HUES48 (cell line): ENCODE results near the gene MEOX1.

Source experiments
- H3K27ac ChIP-seq: one replicate; pipeline ENCODE4 v1.7.0; 2013; ENCODE audit warnings: low read depth, low read length, inconsistent platforms
- H3K27me3 ChIP-seq: 2 replicates; pipeline ENCODE4 v1.6.1; 2013; ENCODE audit warnings: mild to moderate bottlenecking, low read length; ENCODE audit not compliant: control insufficient read depth, insufficient read depth
- H3K36me3 ChIP-seq: 2 replicates; pipeline ENCODE4 v1.6.1; 2013; ENCODE audit warnings: low read length; ENCODE audit not compliant: control insufficient read depth, insufficient read depth
- H3K4me1 ChIP-seq: 2 replicates; pipeline ENCODE4 v1.6.1; 2013; ENCODE audit warnings: mild to moderate bottlenecking, low read length; ENCODE audit not compliant: control insufficient read depth, insufficient read depth
- H3K4me3 ChIP-seq: 2 replicates; pipeline ENCODE4 v1.5.1; 2013; ENCODE audit warnings: mild to moderate bottlenecking, low read depth, low read length
- H3K9ac ChIP-seq: 2 replicates; pipeline ENCODE4 v1.6.1; 2013; ENCODE audit warnings: mild to moderate bottlenecking, low read depth, low read length, moderate library complexity
- H3K9me3 ChIP-seq: 2 replicates; pipeline ENCODE4 v1.6.1; 2013; ENCODE audit warnings: low read length; ENCODE audit not compliant: control insufficient read depth, insufficient read depth

MEOX1 gene

GRCh38 chr17:43661699-43662412, at the start of gene MEOX1:
Gene MEOX1 (minus strand): TSS chr17:43661922. CDS start chr17:43661534, 388 bp downstream.
- no peak within 1 kb of the TSS for H3K9ac ChIP-seq
- H3K4me3 ChIP-seq: no peak within 1 kb of the TSS
- H3K27ac ChIP-seq: peak within 1 kb of the TSS; percentile 60
- no peaks in the 10 kb centered on the region for H3K27me3 ChIP-seq
- peaks cover 22% of the 10 kb centered on the region for H3K4me1 ChIP-seq
- no peaks in the 10 kb centered on the region for H3K36me3 ChIP-seq
- H3K9me3 ChIP-seq: no peaks in the 10 kb centered on the region

GRCh38 chr17:43710101-43710500, 48.4 kb upstream of the MEOX1 start:
- Histone ChIP-seq H3K4me1 (peaks cover 5% of the 10 kb centered on the region; the same call in 1 of the 2 replicates), H3K36me3 (no peaks in the 10 kb centered on the region), H3K27me3 (peaks cover 32% of the 10 kb centered on the region), H3K27ac (no peak overlapping the region), H3K9ac (no peak overlapping the region), H3K4me3 (no peak overlapping the region), H3K9me3 (no peaks in the 10 kb centered on the region)

DNA sequence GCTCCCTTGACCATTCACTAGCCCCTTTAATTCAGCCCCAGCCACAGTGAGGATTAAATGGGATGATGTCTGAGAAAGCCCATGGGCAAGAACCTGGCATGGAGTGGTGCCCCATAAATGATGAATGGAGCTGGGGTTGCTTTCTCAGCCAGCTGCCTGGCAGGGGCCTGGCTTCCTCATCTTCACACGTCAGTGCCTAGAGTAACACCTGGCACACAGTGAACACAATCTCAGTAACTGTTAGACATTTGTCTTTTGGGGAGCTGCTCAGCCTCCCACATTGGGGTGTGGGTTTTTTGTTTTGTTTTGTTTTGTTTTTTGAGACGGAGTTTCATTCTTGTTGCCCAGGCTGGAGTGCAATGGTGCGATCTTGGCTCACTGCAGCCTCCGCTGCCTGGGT, 47.5 kb upstream of the MEOX1 start:
- Histone ChIP-seq H3K27ac (no peak overlapping the region), H3K4me3 (no peak overlapping the region), H3K36me3 (no peaks in the 10 kb centered on the region), H3K9me3 (no peaks in the 10 kb centered on the region), H3K4me1 (peaks cover 5% of the 10 kb centered on the region; the same call in 1 of the 2 replicates), H3K9ac (no peak overlapping the region), H3K27me3 (peaks cover 23% of the 10 kb centered on the region)

DNA sequence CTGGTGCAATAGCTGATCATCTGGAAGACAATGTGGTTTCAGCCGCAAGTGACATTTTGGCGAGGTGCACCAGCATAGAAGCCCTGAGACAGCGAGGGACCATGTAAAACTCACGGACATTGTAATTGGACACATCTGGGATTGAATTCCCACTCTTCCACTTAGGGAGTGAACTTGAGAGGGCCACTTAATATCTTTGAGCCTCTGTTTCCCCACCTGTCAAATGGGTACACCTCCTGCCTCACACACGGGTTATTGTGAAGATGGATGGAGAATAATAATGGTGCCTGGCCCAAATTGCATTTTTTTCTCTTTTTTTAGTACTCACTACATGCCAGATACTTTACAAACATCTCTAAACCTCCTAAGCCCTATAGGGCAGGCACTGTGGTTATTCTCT, 45.5 kb upstream of the MEOX1 start:
- Histone ChIP-seq H3K4me3 (no peak overlapping the region), H3K9me3 (no peaks in the 10 kb centered on the region), H3K27me3 (peaks cover 3% of the 10 kb centered on the region), H3K4me1 (no peaks in the 10 kb centered on the region; the same call in 1 of the 2 replicates), H3K36me3 (no peaks in the 10 kb centered on the region), H3K9ac (no peak overlapping the region), H3K27ac (no peak overlapping the region)

GRCh38 chr17:43706235-43706634, 44.5 kb upstream of the MEOX1 start:
- H3K27ac ChIP-seq: no peak overlapping the region
- H3K9ac ChIP-seq: no peak overlapping the region
- H3K4me1 ChIP-seq: peaks cover 4% of the 10 kb centered on the region; the same call in 1 of the 2 replicates
- H3K27me3 ChIP-seq: no peaks in the 10 kb centered on the region
- no peaks in the 10 kb centered on the region for H3K9me3 ChIP-seq
- no peaks in the 10 kb centered on the region for H3K36me3 ChIP-seq
- H3K4me3 ChIP-seq: no peak overlapping the region

GRCh38 chr17:43703630-43704029, 41.9 kb upstream of the MEOX1 start:
- Histone ChIP-seq H3K9me3 (no peaks in the 10 kb centered on the region), H3K9ac (no peak overlapping the region), H3K36me3 (no peaks in the 10 kb centered on the region), H3K4me3 (no peak overlapping the region), H3K4me1 (peaks cover 7% of the 10 kb centered on the region; the same call in 1 of the 2 replicates), H3K27ac (no peak overlapping the region), H3K27me3 (no peaks in the 10 kb centered on the region)

DNA sequence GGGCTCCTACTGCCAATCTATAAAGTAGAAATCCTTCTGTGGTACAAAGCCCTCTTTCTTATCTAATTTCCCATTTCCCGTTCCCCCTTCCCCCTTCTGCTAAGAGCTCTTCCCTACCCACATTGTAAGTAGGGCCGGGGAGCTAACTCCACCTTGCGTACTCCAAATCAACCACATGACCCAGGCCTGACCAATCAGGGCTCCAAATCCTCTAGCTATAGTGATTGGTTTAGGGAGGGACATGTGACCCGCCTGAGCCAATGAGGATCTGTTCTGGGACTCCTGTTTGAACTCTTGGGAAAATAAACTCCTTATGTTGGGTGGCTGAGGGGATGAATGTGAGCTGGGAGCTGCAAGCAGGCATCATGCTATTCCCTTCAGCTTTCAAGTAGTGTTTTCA, 40.9 kb upstream of the MEOX1 start:
- Histone ChIP-seq H3K4me1 (peaks cover 7% of the 10 kb centered on the region; the same call in 1 of the 2 replicates), H3K4me3 (no peak overlapping the region), H3K9ac (no peak overlapping the region), H3K36me3 (no peaks in the 10 kb centered on the region), H3K27ac (no peak overlapping the region), H3K27me3 (no peaks in the 10 kb centered on the region), H3K9me3 (no peaks in the 10 kb centered on the region)

GRCh38 chr17:43701318-43701743, 39.6 kb upstream of the MEOX1 start:
- peaks cover 7% of the 10 kb centered on the region; the same call in 1 of the 2 replicates for H3K4me1 ChIP-seq
- no peaks in the 10 kb centered on the region for H3K9me3 ChIP-seq
- no peak overlapping the region for H3K9ac ChIP-seq
- H3K36me3 ChIP-seq: no peaks in the 10 kb centered on the region
- no peak overlapping the region for H3K4me3 ChIP-seq
- no peaks in the 10 kb centered on the region for H3K27me3 ChIP-seq
- H3K27ac ChIP-seq: no peak overlapping the region

DNA sequence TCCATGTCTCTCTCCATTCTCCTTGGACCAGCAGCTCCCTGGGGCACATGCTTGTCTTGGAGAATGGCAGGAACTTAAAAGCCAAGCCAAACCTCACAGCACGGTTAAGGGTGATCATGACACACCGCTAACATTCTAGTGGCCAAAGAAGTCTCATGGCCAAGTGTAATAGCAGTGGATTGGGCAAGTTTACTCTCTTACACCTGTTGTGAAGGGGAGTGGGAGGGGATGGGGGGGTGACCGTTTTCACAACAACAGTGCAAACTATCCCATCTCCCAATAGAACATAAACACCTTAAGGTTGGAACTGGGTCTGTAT, 37.7 kb upstream of the MEOX1 start:
- Histone ChIP-seq H3K9me3 (no peaks in the 10 kb centered on the region), H3K27me3 (no peaks in the 10 kb centered on the region), H3K9ac (no peak overlapping the region), H3K36me3 (no peaks in the 10 kb centered on the region), H3K27ac (no peak overlapping the region), H3K4me1 (peaks cover 10% of the 10 kb centered on the region; the same call in 1 of the 2 replicates), H3K4me3 (no peak overlapping the region)

DNA sequence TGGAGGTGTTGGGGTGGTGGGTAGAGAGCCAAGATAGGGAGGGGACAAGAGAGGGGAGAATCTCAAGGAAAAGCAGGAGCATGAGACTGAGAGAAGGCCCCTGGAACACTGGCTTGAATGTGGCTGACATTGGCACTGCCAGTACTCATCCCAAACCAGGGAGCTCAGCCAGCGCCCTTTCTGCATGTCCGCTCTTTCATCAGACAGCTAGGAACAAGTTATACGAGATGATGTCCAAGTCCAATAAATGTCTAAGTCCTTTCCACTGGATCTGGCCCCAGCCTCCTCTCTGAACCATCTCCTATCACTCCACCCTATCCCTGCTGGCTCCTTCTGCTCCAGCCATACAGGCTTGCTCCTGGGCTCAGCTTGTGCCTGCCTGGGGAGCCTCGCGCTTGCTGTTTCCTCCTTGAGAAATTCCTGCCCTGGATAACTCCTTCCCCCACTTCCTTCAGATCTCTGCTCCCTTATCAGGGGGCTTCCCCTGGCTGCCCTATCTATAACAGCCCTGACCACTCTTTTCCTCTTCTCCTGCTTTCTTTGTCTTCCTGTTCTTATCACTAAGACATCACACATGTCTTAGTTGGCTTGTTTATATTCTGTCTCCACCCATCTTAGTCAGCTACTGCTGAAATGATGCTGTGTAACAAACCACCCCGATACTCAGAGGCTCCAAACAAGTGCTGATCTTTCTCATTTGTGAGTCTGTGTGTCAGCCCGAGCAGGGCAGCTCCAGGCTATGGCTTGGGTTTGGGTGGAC, 37.1 kb upstream of the MEOX1 start:
- Histone ChIP-seq H3K36me3 (no peaks in the 10 kb centered on the region), H3K4me3 (no peak overlapping the region), H3K9me3 (no peaks in the 10 kb centered on the region), H3K27me3 (no peaks in the 10 kb centered on the region), H3K27ac (no peak overlapping the region), H3K4me1 (peaks cover 13% of the 10 kb centered on the region; the same call in 1 of the 2 replicates), H3K9ac (no peak overlapping the region)

GRCh38 chr17:43697937-43698336, 36.2 kb upstream of the MEOX1 start:
- Histone ChIP-seq H3K4me3 (no peak overlapping the region), H3K9ac (no peak overlapping the region), H3K4me1 (peaks cover 13% of the 10 kb centered on the region; the same call in 1 of the 2 replicates), H3K36me3 (no peaks in the 10 kb centered on the region), H3K9me3 (no peaks in the 10 kb centered on the region), H3K27me3 (no peaks in the 10 kb centered on the region), H3K27ac (no peak overlapping the region)
